SH-SY5Y (cell line): Measurements from ENCODE around the gene IFI27.

ENCODE experiments used
- GATA2 ChIP-seq: IDR thresholded peaks from 2 replicates; pipeline ENCODE4 v1.6.1; 2011; ENCODE audit warnings: mild to moderate bottlenecking, low read depth, low read length
- GATA3 ChIP-seq: IDR thresholded peaks from 2 replicates; pipeline ENCODE4 v1.6.1; 2011; ENCODE audit warnings: low read depth, mild to moderate bottlenecking, low read length, moderate library complexity

IFI27 gene

GRCh38 chr14:94144765-94145164, 34.2 kb downstream of the IFI27 start:
- TF ChIP-seq GATA2: no peak
- no peak for TF ChIP-seq GATA3

- TF ChIP-seq GATA2: no peak
- no peak for TF ChIP-seq GATA3
Observed at GRCh38 chr14:94145902-94146527, 35.5 kb downstream of the IFI27 start.

GRCh38 chr14:94152676-94153075, 42.1 kb downstream of the IFI27 start:
- TF ChIP-seq GATA2 (no peak), GATA3 (no peak)

- TF ChIP-seq GATA2 (no peak), GATA3 (no peak)
Observed at GRCh38 chr14:94153750-94154342, 43.3 kb downstream of the IFI27 start.

GRCh38 chr14:94157197-94157596, 46.7 kb downstream of the IFI27 start:
- no peak for TF ChIP-seq GATA2
- TF ChIP-seq GATA3: no peak

DNA sequence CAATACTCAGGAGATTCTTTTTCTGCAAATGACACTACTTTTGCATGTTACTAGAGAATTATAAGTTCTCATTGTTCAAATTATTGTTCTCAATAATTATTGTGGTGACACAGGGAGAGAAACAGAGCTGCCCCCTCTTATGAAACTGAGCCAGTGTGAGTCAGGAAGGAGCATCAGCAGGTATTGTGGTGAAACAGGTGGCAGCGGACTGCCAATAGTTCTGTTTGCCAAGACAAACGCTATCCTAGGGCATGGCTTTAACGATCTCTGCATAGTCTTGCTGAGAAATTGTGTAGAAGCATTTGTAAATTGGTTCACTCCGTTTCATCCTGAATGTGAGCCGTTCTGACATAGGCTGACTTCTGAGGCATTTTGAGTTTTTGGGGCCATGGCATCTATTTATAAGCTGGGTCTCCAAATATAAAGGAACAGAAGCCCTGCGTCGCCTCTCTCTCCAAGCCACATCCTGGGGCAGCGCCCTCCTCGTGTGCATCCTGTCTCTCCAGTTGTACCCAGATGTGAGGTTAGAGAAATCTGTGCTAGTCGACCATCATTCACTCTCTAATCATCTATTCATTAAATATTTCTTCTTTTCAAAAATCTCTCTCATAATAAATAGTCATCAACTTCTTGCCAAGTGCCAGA, 47.8 kb downstream of the IFI27 start:
- TF ChIP-seq GATA3 (no peak), GATA2 (no peak)

- TF ChIP-seq GATA3 (no peak), GATA2 (no peak)
Observed at GRCh38 chr14:94161058-94161457, 50.5 kb downstream of the IFI27 start.

GRCh38 chr14:94161981-94162380, 51.4 kb downstream of the IFI27 start:
- TF ChIP-seq GATA3: no peak
- no peak for TF ChIP-seq GATA2

DNA sequence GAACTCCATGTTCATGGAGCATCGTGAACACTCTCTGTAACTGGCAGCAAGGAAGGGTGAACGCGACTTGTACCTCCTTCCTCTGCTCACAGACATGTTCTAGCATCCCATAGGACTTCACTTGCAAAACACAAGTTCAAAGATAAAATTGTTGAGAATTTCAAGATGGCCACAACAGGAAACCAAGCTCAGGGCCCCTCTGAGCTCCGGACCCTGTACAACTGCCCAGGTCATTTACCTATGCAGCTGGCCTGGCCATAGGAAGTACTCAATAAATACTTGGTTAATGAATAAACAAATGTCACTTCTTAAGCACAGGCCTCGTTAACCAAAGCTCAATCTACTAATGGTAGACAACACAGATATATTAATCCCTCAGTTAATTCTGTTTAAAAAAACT, 51.9 kb downstream of the IFI27 start:
- TF ChIP-seq GATA3 (no peak), GATA2 (no peak)

- TF ChIP-seq GATA3 (no peak), GATA2 (no peak)
Observed at GRCh38 chr14:94163796-94164195, 53.3 kb downstream of the IFI27 start.

DNA sequence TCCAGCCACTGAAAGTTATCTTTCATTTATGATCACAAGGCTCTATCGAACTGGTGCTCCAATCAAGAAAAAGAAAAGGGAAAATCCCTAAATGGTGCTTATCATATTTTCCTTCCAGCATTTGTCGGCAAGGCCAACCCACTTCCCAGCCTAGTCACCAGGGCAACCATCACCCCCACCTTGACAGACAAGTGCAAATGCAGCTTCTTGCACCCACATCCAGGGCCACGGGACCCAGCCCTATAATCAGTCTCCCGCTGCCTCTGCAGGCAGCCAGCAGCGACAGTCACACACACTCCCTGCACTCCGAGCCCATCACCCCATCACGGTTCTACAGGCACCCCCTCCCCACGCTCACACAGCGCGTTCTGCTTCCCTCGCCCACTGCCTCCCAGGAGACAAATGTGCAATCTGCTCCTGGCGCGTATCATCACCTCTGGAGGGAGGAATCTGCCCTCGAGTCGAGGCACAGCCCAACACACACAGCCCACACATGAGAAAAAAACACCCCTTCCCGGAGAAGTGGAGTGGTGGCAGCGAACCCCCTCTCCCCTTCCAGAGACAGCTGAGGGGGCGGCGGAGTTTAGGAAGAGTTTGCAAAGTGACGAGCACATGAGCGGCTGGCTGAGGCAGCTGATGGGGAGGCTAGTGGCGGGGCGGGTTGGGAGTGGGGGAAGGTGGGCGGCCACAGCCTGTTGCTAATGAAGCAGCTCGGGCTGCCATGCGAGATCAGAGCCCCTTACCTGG, 54.3 kb downstream of the IFI27 start:
- no peak for TF ChIP-seq GATA2
- no peak for TF ChIP-seq GATA3

- no peak for TF ChIP-seq GATA3
- TF ChIP-seq GATA2: no peak
Observed at GRCh38 chr14:94165744-94166143, 55.2 kb downstream of the IFI27 start.
